H9 (cell line): ENCODE measurements around the gene SDC4. TPM values are rescaled to one million over a fixed set of nuclear protein-coding genes. Genes with fewer than 3 reads are reported as not detected.

Source experiments
- DNase-seq: peaks from one replicate; pipeline ENCODE4 v3.0.0-alpha.2; 2017
- H2AFZ ChIP-seq: one replicate; pipeline ENCODE4 v1.6.1; 2013; ENCODE audit warnings: mild to moderate bottlenecking, low read length, control low read depth, moderate library complexity
- H2AK5ac ChIP-seq: 2 replicates; pipeline ENCODE4 v1.6.1; 2013; ENCODE audit warnings: low read length, control low read depth, mixed read lengths; ENCODE audit not compliant: insufficient read length
- H2BK120ac ChIP-seq: one replicate; pipeline ENCODE4 v1.6.1; 2013; ENCODE audit warnings: low read depth, mild to moderate bottlenecking, low read length, control low read depth, inconsistent platforms; ENCODE audit not compliant: poor library complexity, severe bottlenecking
- H2BK12ac ChIP-seq: 2 replicates; pipeline ENCODE4 v1.6.1; 2013; ENCODE audit warnings: low read length, control low read depth, mixed read lengths, low read depth; ENCODE audit not compliant: insufficient read length
- H2BK15ac ChIP-seq: 2 replicates; pipeline ENCODE4 v1.6.1; 2013; ENCODE audit warnings: low read depth, low read length, control low read depth
- H2BK20ac ChIP-seq: one replicate; pipeline ENCODE4 v1.6.1; 2013; ENCODE audit warnings: low read depth, mild to moderate bottlenecking, low read length, control low read depth, inconsistent platforms; ENCODE audit not compliant: poor library complexity, severe bottlenecking
- H2BK5ac ChIP-seq: 2 replicates; pipeline ENCODE4 v1.6.1; 2013; ENCODE audit warnings: low read length, control low read depth, mixed read lengths; ENCODE audit not compliant: insufficient read length
- H3K14ac ChIP-seq: 2 replicates; pipeline ENCODE4 v1.6.1; 2013; ENCODE audit warnings: low read length, control low read depth; ENCODE audit not compliant: insufficient read depth
- H3K18ac ChIP-seq: 2 replicates; pipeline ENCODE4 v1.6.1; 2013; ENCODE audit warnings: low read depth, mild to moderate bottlenecking, mixed read lengths, low read length, control low read depth; ENCODE audit not compliant: insufficient read length
- H3K23ac ChIP-seq: 2 replicates; pipeline ENCODE4 v1.6.1; 2013; ENCODE audit warnings: low read length, control low read depth, mixed read lengths, low read depth; ENCODE audit not compliant: insufficient read length
- H3K23me2 ChIP-seq: 2 replicates; pipeline ENCODE4 v1.6.1; 2013; ENCODE audit warnings: low read depth, mild to moderate bottlenecking, mixed read lengths, low read length, control low read depth; ENCODE audit not compliant: insufficient read length, poor library complexity, severe bottlenecking
- H3K27ac ChIP-seq: 2 replicates; pipeline ENCODE4 v1.5.1; 2013; ENCODE audit warnings: low read length, control low read depth, mixed read lengths, low read depth; ENCODE audit not compliant: insufficient read length
- H3K27me3 ChIP-seq: 2 replicates; pipeline ENCODE4 v1.6.1; 2013; ENCODE audit warnings: low read length, control low read depth, inconsistent platforms; ENCODE audit not compliant: insufficient read depth
- H3K4ac ChIP-seq: 2 replicates; pipeline ENCODE4 v1.6.1; 2013; ENCODE audit warnings: low read depth, mild to moderate bottlenecking, control low read depth, inconsistent platforms, low read length, moderate library complexity
- H3K4me1 ChIP-seq: 2 replicates; pipeline ENCODE4 v1.6.1; 2013; ENCODE audit warnings: low read length, control low read depth, inconsistent platforms; ENCODE audit not compliant: insufficient read depth
- H3K4me2 ChIP-seq: 2 replicates; pipeline ENCODE4 v1.6.1; 2013; ENCODE audit warnings: low read length, control low read depth, mixed read lengths; ENCODE audit not compliant: insufficient read length, insufficient read depth
- H3K56ac ChIP-seq: 2 replicates; pipeline ENCODE4 v1.6.1; 2013; ENCODE audit warnings: low read depth, mild to moderate bottlenecking, mixed read lengths, low read length, control low read depth; ENCODE audit not compliant: insufficient read length
- H3K79me1 ChIP-seq: 2 replicates; pipeline ENCODE4 v1.6.1; 2013; ENCODE audit warnings: low read depth, mild to moderate bottlenecking, moderate library complexity, low read length, control low read depth, inconsistent platforms; ENCODE audit not compliant: insufficient read depth, poor library complexity, severe bottlenecking
- H3K79me2 ChIP-seq: 2 replicates; pipeline ENCODE4 v1.6.1; 2013; ENCODE audit warnings: low read length, control low read depth, inconsistent platforms; ENCODE audit not compliant: insufficient read depth
- H3K9ac ChIP-seq: 2 replicates; pipeline ENCODE4 v1.6.1; 2013; ENCODE audit warnings: low read length, control low read depth, mixed read lengths; ENCODE audit not compliant: insufficient read length; ENCODE audit errors: extremely low read depth
- H3K9me3 ChIP-seq: one replicate; pipeline ENCODE4 v1.6.1; 2013; ENCODE audit warnings: low read depth, low read length, inconsistent platforms; ENCODE audit not compliant: control insufficient read depth
- H3T11ph ChIP-seq: one replicate; pipeline ENCODE4 v1.6.1; 2013; ENCODE audit warnings: mild to moderate bottlenecking, low read length, control low read depth, inconsistent platforms
- H4K20me1 ChIP-seq: one replicate; pipeline ENCODE4 v1.6.1; 2013; ENCODE audit not compliant: control insufficient read depth, insufficient read length, insufficient read depth
- H4K5ac ChIP-seq: 2 replicates; pipeline ENCODE4 v1.6.1; 2013; ENCODE audit warnings: low read depth, mild to moderate bottlenecking, mixed read lengths, low read length, control low read depth; ENCODE audit not compliant: insufficient read length
- H4K8ac ChIP-seq: replicated peaks from 2 replicates; pipeline ENCODE4 v1.6.1; 2013; ENCODE audit warnings: low read length, control low read depth, mixed read lengths, low read depth; ENCODE audit not compliant: insufficient read length
- H4K91ac ChIP-seq: 2 replicates; pipeline ENCODE4 v1.6.1; 2013; ENCODE audit warnings: low read depth, mild to moderate bottlenecking, moderate library complexity, mixed read lengths, low read length, control low read depth; ENCODE audit not compliant: insufficient read length
- H3K27ac Mint-ChIP-seq, 3 experiments: 2 replicates in 2 of 3; 3 replicates in 1 of 3; pipeline ENCODE4 v1.8.0; 2020 to 2021; ENCODE audit warnings: mixed read lengths in 3 of 3, mild to moderate bottlenecking in 1 of 3, moderate library complexity in 1 of 3
- H3K27me3 Mint-ChIP-seq: 2 replicates; pipeline ENCODE4 v1.8.0; 2021; ENCODE audit warnings: low read depth, mild to moderate bottlenecking, moderate library complexity, mixed read lengths
- H3K36me3 Mint-ChIP-seq, 3 experiments: 2 replicates in 2 of 3; 3 replicates in 1 of 3; pipeline ENCODE4 v1.8.0; 2020 to 2021; ENCODE audit warnings: low read depth in 3 of 3, mixed read lengths in 3 of 3; ENCODE audit not compliant: insufficient read depth in 1 of 3
- H3K4me1 Mint-ChIP-seq, 2 experiments: 2 replicates each; pipeline ENCODE4 v1.8.0; 2020; ENCODE audit warnings: mixed read lengths in 2 of 2
- H3K4me3 Mint-ChIP-seq, 2 experiments: 2 replicates in 1 of 2; 3 replicates in 1 of 2; pipeline ENCODE4 v1.8.0; 2020 to 2021; ENCODE audit warnings: mild to moderate bottlenecking in 2 of 2, mixed read lengths in 2 of 2, moderate library complexity in 1 of 2
- H3K9me3 Mint-ChIP-seq, 2 experiments: 2 replicates in 1 of 2; 3 replicates in 1 of 2; pipeline ENCODE4 v1.8.0; 2020; ENCODE audit warnings: mild to moderate bottlenecking in 2 of 2, mixed read lengths in 2 of 2, moderate library complexity in 1 of 2
- CTCF ChIP-seq: fragments of 200-600 bp; sonication (generic); conservative IDR thresholded peaks from 3 replicates; pipeline ENCODE4 v1.8.0; 2021; ENCODE audit warnings: antibody characterized with exemption, mild to moderate bottlenecking
- WGBS: extraction: QIAGEN DNeasy Blood & Tissue Kit; methylation state at CpG from one replicate; pipeline ENCODE4 v1.1.7; 2013; ENCODE audit warnings: missing lambda C conversion rate, low lambda C conversion rate, mixed read lengths; ENCODE audit not compliant: insufficient read length; ENCODE audit errors: extremely low coverage; 5-methylcytosine and 5-hydroxymethylcytosine counted together
- total RNA-seq: library from RNA; stranded (reverse); gene quantifications from 2 replicates; pipeline ENCODE4 v1.2.1, GENCODE V29; 2021

The SDC4 gene
- total RNA-seq, 1 experiment from 2014 or later, result 50.7 TPM

GRCh38 chr20:45318386-45318939 lies 29.8 kb downstream of the SDC4 start:
- H3K23ac ChIP-seq, result no peak overlapping the region
- H3K18ac ChIP-seq, result no peak overlapping the region
- H3K4me1 Mint-ChIP-seq, result peaks cover 2 to 7% of the 10 kb centered on the region in 2 experiments; a peak in 1 of 4 replicates
- no peak overlapping the region for H2BK5ac ChIP-seq
- no peak overlapping the region for H3K14ac ChIP-seq
- no peak overlapping the region for H4K5ac ChIP-seq
- H4K91ac ChIP-seq, result no peak overlapping the region
- WGBS, result no CpG with 5 or more reads among the region's 7 CpGs
- H3K9ac ChIP-seq, result no peak overlapping the region
- H3K27me3 ChIP-seq, result no peaks in the 10 kb centered on the region
- H2AFZ ChIP-seq, result no peak overlapping the region
- no peak overlapping the region for H2BK120ac ChIP-seq
- no peak overlapping the region for H4K8ac ChIP-seq
- no peak overlapping the region for H3K27ac Mint-ChIP-seq
- no peaks in the 10 kb centered on the region for H3K79me1 ChIP-seq
- H3K23me2 ChIP-seq, result no peaks in the 10 kb centered on the region
- no peak overlapping the region for H3K27ac ChIP-seq
- TF ChIP-seq CTCF, result no peak
- no peak overlapping the region for H2BK12ac ChIP-seq
- no peak overlapping the region for H3K4me3 Mint-ChIP-seq
- no peak for DNase-seq
- H2AK5ac ChIP-seq, result no peak overlapping the region
- H3K4me2 ChIP-seq, result no peak overlapping the region
- H3K36me3 Mint-ChIP-seq, result no peaks in the 10 kb centered on the region
- no peaks in the 10 kb centered on the region for H3K9me3 Mint-ChIP-seq
- H2BK15ac ChIP-seq, result no peak overlapping the region
- H3K4ac ChIP-seq, result no peak overlapping the region
- no peaks in the 10 kb centered on the region for H3K79me2 ChIP-seq
- H3K9me3 ChIP-seq, result no peaks in the 10 kb centered on the region
- peaks cover 10% of the 10 kb centered on the region for H3K27me3 Mint-ChIP-seq
- no peak overlapping the region for H3K56ac ChIP-seq
- no peaks in the 10 kb centered on the region for H3K4me1 ChIP-seq
- H3T11ph ChIP-seq, result no peak overlapping the region
- no peaks in the 10 kb centered on the region for H4K20me1 ChIP-seq
- H2BK20ac ChIP-seq, result no peak overlapping the region
